ACC112 (cell line): ENCODE data around the gene TRMU.

Experiments
- H2AFZ ChIP-seq: fragments of 200-600 bp; sonication (generic); one replicate; pipeline ENCODE4 v1.6.0; 2017; ENCODE audit warnings: antibody characterized with exemption, low read length; ENCODE audit not compliant: unreplicated experiment
- H3K27ac ChIP-seq: fragments of 200-600 bp; sonication (generic); 2 replicates; pipeline ENCODE4 v1.5.1; 2014; ENCODE audit warnings: low read depth, mild to moderate bottlenecking, antibody characterized with exemption, low read length, moderate library complexity
- H3K27me3 ChIP-seq: fragments of 200-600 bp; sonication (generic); 2 replicates; pipeline ENCODE4 v1.6.1; 2014; ENCODE audit warnings: mild to moderate bottlenecking, antibody characterized with exemption, low read length, moderate library complexity, mixed read lengths; ENCODE audit not compliant: insufficient read depth
- H3K36me3 ChIP-seq: fragments of 200-600 bp; sonication (generic); 2 replicates; pipeline ENCODE4 v1.6.1; 2016; ENCODE audit warnings: mild to moderate bottlenecking, antibody characterized with exemption, low read length, moderate library complexity, mixed read lengths; ENCODE audit not compliant: insufficient read depth
- H3K4me1 ChIP-seq: fragments of 200-600 bp; sonication (generic); one replicate; pipeline ENCODE4 v1.6.1; 2016; ENCODE audit warnings: low read length, mixed read lengths; ENCODE audit not compliant: insufficient read depth, unreplicated experiment, control insufficient read depth
- H3K4me3 ChIP-seq: fragments of 200-600 bp; sonication (generic); 2 replicates; pipeline ENCODE4 v1.5.1; 2014; ENCODE audit warnings: mild to moderate bottlenecking, low read depth, low read length
- H3K79me2 ChIP-seq: fragments of 200-600 bp; sonication (generic); one replicate; pipeline ENCODE4 v1.6.0; 2016; ENCODE audit warnings: low read length; ENCODE audit not compliant: control insufficient read depth, unreplicated experiment, insufficient read depth

Gene TRMU

GRCh38 chr22:46380069-46380468 lies 44.6 kb downstream of the TRMU start:
- Histone ChIP-seq H3K27ac (no peak overlapping the region), H3K27me3 (no peaks in the 10 kb centered on the region; the same call in 1 of the 2 replicates), H3K4me1 (peaks cover 4% of the 10 kb centered on the region), H3K36me3 (no peaks in the 10 kb centered on the region), H3K4me3 (no peak overlapping the region), H3K79me2 (no peaks in the 10 kb centered on the region), H2AFZ (no peak overlapping the region)

DNA sequence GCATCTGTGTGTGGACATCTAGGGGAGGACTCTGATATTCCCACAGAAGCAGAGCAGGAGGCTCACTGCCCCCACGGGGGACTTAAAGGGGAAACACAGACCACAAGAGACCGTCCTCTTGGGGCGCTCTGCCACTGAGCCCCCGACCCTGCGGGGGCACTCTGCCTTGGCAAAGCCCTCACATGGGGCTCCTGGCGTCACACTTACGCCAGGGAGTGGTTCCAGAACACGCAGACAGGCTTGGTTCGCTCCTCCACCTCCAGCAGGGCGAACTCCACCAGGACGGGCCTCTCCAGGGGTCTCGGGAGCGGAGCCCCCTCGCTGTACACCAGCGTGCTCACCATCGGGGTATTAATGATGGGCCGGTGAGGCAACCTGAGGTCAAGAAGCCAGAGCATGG lies 45.1 kb downstream of the TRMU start:
- H3K4me1 ChIP-seq = peaks cover 4% of the 10 kb centered on the region
- no peak overlapping the region for H3K27ac ChIP-seq
- H3K4me3 ChIP-seq = no peak overlapping the region
- no peaks in the 10 kb centered on the region for H3K79me2 ChIP-seq
- H3K36me3 ChIP-seq = no peaks in the 10 kb centered on the region
- H3K27me3 ChIP-seq = no peaks in the 10 kb centered on the region; the same call in 1 of the 2 replicates
- no peak overlapping the region for H2AFZ ChIP-seq

DNA sequence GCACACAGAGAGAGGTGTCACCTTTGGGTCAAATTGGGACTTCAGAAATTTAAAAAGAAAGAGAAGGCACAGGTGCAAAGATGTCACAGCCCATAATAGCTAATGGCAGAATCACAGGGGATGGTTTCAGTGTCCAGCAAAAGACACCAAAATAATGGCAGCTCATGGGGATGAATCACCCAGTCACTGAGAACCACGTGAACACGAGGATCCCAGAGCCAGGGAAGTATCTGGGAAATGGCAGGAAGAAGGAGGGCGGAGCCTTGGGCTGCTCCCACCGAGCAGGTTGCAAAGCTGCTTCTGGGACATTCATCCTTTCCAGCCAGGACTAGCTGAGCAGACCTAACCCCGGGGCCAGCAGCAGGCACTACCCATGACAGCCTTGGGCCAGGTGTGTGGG lies 45.6 kb downstream of the TRMU start:
- Histone ChIP-seq H3K4me3 (no peak overlapping the region), H3K27me3 (no peaks in the 10 kb centered on the region; the same call in 1 of the 2 replicates), H3K4me1 (peaks cover 4% of the 10 kb centered on the region), H2AFZ (no peak overlapping the region), H3K79me2 (no peaks in the 10 kb centered on the region), H3K27ac (no peak overlapping the region), H3K36me3 (no peaks in the 10 kb centered on the region)

DNA sequence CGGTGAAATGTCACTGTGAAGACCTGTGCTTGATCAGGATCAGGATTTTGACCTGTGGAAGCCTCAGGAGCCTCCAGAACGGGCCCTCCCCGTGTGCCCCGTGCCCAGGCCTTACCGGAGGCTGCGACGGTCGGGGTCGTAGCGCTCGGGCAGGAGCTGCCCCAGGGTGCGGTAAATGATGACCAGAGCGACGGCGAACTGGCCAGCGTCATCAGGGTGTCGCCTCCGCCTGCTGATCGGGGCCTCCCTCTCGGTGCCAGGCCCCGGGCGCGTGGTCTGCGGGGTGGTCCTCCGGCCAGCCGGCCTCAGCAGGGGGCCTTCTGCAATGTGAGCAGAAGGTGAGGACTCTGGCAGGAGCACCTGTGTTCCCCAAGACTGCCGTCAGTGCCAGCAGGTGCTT lies 46.2 kb downstream of the TRMU start:
- Histone ChIP-seq H3K79me2 (no peaks in the 10 kb centered on the region), H3K27ac (no peak overlapping the region), H3K4me1 (peaks cover 4% of the 10 kb centered on the region), H3K4me3 (no peak overlapping the region), H2AFZ (no peak overlapping the region), H3K36me3 (no peaks in the 10 kb centered on the region), H3K27me3 (no peaks in the 10 kb centered on the region; the same call in 1 of the 2 replicates)

GRCh38 chr22:46382524-46382923 lies 47.0 kb downstream of the TRMU start:
- H3K27me3 ChIP-seq = no peaks in the 10 kb centered on the region; the same call in 1 of the 2 replicates
- H3K79me2 ChIP-seq = no peaks in the 10 kb centered on the region
- no peak overlapping the region for H3K27ac ChIP-seq
- no peak overlapping the region for H3K4me3 ChIP-seq
- no peaks in the 10 kb centered on the region for H3K36me3 ChIP-seq
- peaks cover 4% of the 10 kb centered on the region for H3K4me1 ChIP-seq
- no peak overlapping the region for H2AFZ ChIP-seq

DNA sequence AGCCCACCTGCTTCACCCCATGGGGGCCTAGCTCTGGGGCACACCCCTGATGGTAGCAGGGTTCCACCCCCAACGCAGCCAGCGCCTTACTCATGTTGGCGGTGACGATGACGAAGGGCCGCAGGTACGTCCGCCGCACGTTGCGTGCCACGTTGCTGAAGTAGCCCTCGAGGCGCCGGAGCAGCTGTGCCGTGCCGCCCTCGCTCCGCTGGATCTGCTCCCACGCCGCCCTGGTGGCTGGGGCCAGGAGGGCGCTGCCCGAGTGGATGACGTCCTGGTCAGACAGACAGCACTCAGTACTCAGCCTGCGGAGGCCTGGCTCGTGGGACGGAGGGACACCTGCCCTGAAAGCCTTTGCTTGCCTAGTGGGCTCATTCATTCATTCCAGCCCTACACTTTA lies 50.8 kb downstream of the TRMU start:
- Histone ChIP-seq H3K4me1 (no peaks in the 10 kb centered on the region), H3K36me3 (no peaks in the 10 kb centered on the region), H3K79me2 (no peaks in the 10 kb centered on the region), H3K27ac (no peak overlapping the region), H3K27me3 (no peaks in the 10 kb centered on the region), H2AFZ (no peak overlapping the region), H3K4me3 (no peak overlapping the region)

- Histone ChIP-seq H3K79me2 (no peaks in the 10 kb centered on the region), H3K4me1 (no peaks in the 10 kb centered on the region), H3K27me3 (no peaks in the 10 kb centered on the region), H2AFZ (no peak overlapping the region), H3K4me3 (no peak overlapping the region), H3K36me3 (no peaks in the 10 kb centered on the region), H3K27ac (no peak overlapping the region)
These were observed 52.2 kb downstream of the TRMU start for GRCh38 chr22:46387748-46388147.

GRCh38 chr22:46388647-46389046 lies 53.1 kb downstream of the TRMU start:
- Histone ChIP-seq H2AFZ (no peak overlapping the region), H3K27ac (no peak overlapping the region), H3K4me1 (no peaks in the 10 kb centered on the region), H3K36me3 (no peaks in the 10 kb centered on the region), H3K27me3 (no peaks in the 10 kb centered on the region), H3K4me3 (no peak overlapping the region), H3K79me2 (no peaks in the 10 kb centered on the region)

GRCh38 chr22:46389081-46389480 lies 53.6 kb downstream of the TRMU start:
- Histone ChIP-seq H3K79me2 (no peaks in the 10 kb centered on the region), H3K36me3 (no peaks in the 10 kb centered on the region), H3K4me3 (no peak overlapping the region), H3K27me3 (no peaks in the 10 kb centered on the region), H3K4me1 (no peaks in the 10 kb centered on the region), H3K27ac (no peak overlapping the region), H2AFZ (no peak overlapping the region)

- Histone ChIP-seq H3K4me1 (no peaks in the 10 kb centered on the region), H3K27ac (no peak overlapping the region), H3K27me3 (no peaks in the 10 kb centered on the region), H2AFZ (peak overlapping the region; percentile 14), H3K36me3 (no peaks in the 10 kb centered on the region), H3K4me3 (peak overlapping the region; percentile 73), H3K79me2 (no peaks in the 10 kb centered on the region)
These were observed 54.7 kb downstream of the TRMU start for GRCh38 chr22:46390105-46390651.

DNA sequence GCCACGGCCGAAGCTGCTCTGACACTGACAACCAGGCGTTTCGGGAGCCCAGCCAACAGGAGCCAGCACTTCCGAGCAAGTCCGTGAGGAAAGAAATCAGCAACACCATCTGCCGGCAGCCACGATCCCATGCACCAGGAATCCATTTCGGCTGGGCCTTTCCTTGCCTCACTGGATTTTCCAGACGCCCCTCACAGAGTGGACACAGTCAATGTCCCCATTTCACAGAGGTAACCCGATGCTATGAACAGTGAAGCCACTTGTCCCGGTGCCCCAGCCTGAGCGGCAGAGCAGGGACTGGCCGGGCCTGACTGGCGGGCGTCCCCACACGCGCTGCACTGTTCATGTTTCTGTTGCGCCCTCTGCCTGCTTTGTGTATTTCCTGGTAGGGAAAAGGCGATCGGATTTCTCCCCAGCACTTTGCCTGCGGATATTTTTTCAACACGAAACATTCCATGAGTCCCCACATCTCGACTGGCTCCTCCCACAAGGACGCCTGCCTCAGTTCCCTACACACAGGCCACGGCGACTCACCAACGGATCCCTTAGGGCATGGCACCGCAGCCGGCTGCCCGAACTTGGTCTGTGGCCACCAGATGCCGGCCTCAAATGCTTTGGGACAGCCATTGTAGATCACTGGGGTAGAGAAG lies 55.3 kb downstream of the TRMU start:
- no peaks in the 10 kb centered on the region for H3K79me2 ChIP-seq
- no peaks in the 10 kb centered on the region for H3K27me3 ChIP-seq
- no peak overlapping the region for H3K27ac ChIP-seq
- H3K4me3 ChIP-seq = peak overlapping the region; percentile 73
- H2AFZ ChIP-seq = peak overlapping the region; percentile 42
- no peaks in the 10 kb centered on the region for H3K36me3 ChIP-seq
- H3K4me1 ChIP-seq = no peaks in the 10 kb centered on the region
